ENCODE data around the gene LBX2.

DNA sequence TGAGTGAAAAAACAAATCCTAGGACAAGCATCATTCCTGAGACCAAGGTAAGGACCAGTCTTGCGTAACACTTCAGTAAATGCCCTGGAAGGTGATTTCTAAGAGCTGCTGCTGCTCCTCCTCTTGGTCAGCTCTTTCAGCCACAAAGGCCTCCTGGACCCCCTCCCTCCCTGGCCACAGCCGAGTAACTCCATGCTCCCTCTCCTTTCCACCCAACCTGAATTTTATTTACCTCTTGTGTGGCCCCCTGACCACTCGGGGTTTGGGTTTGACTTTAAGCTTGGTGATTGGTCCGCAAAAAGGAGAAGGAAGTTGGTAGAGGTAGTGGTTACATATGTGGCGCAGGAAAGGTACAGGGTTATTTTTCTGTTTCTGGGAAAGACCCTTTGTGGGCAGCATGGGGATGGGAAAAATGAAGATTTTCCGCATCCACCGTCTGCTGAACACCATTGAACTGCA lies 39.5 kb upstream of the LBX2 start:
- TF ChIP-seq, protein P1, sequence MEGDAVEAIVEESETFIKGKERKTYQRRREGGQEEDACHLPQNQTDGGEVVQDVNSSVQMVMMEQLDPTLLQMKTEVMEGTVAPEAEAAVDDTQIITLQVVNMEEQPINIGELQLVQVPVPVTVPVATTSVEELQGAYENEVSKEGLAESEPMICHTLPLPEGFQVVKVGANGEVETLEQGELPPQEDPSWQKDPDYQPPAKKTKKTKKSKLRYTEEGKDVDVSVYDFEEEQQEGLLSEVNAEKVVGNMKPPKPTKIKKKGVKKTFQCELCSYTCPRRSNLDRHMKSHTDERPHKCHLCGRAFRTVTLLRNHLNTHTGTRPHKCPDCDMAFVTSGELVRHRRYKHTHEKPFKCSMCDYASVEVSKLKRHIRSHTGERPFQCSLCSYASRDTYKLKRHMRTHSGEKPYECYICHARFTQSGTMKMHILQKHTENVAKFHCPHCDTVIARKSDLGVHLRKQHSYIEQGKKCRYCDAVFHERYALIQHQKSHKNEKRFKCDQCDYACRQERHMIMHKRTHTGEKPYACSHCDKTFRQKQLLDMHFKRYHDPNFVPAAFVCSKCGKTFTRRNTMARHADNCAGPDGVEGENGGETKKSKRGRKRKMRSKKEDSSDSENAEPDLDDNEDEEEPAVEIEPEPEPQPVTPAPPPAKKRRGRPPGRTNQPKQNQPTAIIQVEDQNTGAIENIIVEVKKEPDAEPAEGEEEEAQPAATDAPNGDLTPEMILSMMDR (IDR thresholded peaks at IDR 0.05): no peak
- TF ChIP-seq POLR2A (IDR thresholded peaks at IDR 0.05): no peak

Data from thyroid gland (tissue), 4 donors.